Measurements from ENCODE around the gene UBE2L5.

GRCh38 chr13:30423891-30424290 lies 1.6 kb downstream of the UBE2L5 start:
- TF ChIP-seq EZH2 (IDR thresholded peaks at IDR 0.05) (no peak), POLR2AphosphoS5 (IDR thresholded peaks at IDR 0.05; ENCODE audit: borderline replicate concordance, low read depth, low read length) (no peak)

Measured in SK-N-MC (cell line).